Osteoblast (primary cell): ENCODE data around the gene SLC25A18. TPM values are rescaled to one million over a fixed set of nuclear protein-coding genes. Genes with fewer than 3 reads are reported as not detected.

Experiments
- DNase-seq: peaks from one replicate; pipeline ENCODE4 v3.0.0; 2011; ENCODE audit warnings: low spot score, mixed read lengths; ENCODE audit not compliant: insufficient read length; ENCODE audit errors: missing footprints
- H2AFZ ChIP-seq: 2 replicates; pipeline ENCODE4 v1.6.0; 2011; ENCODE audit warnings: mild to moderate bottlenecking, low read length
- H3K27ac ChIP-seq: 2 replicates; pipeline ENCODE4 v1.5.1; 2011; ENCODE audit warnings: mild to moderate bottlenecking, low read depth, low read length, moderate library complexity
- H3K27me3 ChIP-seq: 2 replicates; pipeline ENCODE4 v1.6.0; 2012; ENCODE audit warnings: mild to moderate bottlenecking, control low read depth, inconsistent platforms, low read length, moderate library complexity; ENCODE audit not compliant: insufficient read depth
- H3K36me3 ChIP-seq: 2 replicates; pipeline ENCODE4 v1.5.1; 2011; ENCODE audit warnings: mild to moderate bottlenecking, low read length, control low read depth, moderate library complexity; ENCODE audit not compliant: insufficient read depth
- H3K4me1 ChIP-seq: 2 replicates; pipeline ENCODE4 v1.5.1; 2011; ENCODE audit warnings: mild to moderate bottlenecking, low read length, control low read depth, moderate library complexity; ENCODE audit not compliant: insufficient read depth
- H3K4me2 ChIP-seq: 2 replicates; pipeline ENCODE4 v1.6.0; 2011; ENCODE audit warnings: mild to moderate bottlenecking, low read length; ENCODE audit not compliant: insufficient read depth
- H3K4me3 ChIP-seq: fragments of 200-600 bp; sonication (generic); 3 replicates; pipeline ENCODE4 v1.5.1; 2012; ENCODE audit warnings: mild to moderate bottlenecking, low read length, inconsistent platforms; ENCODE audit not compliant: insufficient read depth
- H3K79me2 ChIP-seq: 2 replicates; pipeline ENCODE4 v1.6.0; 2012; ENCODE audit warnings: mild to moderate bottlenecking, low read length, control low read depth, inconsistent platforms; ENCODE audit not compliant: insufficient read depth
- H3K9me3 ChIP-seq: 2 replicates; pipeline ENCODE4 v1.5.1; 2011; ENCODE audit warnings: low read depth, low read length, control low read depth
- H4K20me1 ChIP-seq: 2 replicates; pipeline ENCODE4 v1.6.0; 2012; ENCODE audit warnings: mild to moderate bottlenecking, low read length, control low read depth; ENCODE audit not compliant: insufficient read depth
- total RNA-seq: library from RNA; depleted of rRNA; stranded (reverse); fragments of >200 nt; gene quantifications from 2 replicates; pipeline ENCODE4 v1.2.3, GENCODE V29; 2012
- TF ChIP-seq, protein P1 (sequence below): IDR thresholded peaks from 2 replicates; pipeline ENCODE4 v1.5.1; 2011; ENCODE audit warnings: mild to moderate bottlenecking, low read depth, low read length, moderate library complexity; ENCODE audit errors: extremely low read depth

SLC25A18 gene
- total RNA-seq, 1 donor, result not detected

DNA sequence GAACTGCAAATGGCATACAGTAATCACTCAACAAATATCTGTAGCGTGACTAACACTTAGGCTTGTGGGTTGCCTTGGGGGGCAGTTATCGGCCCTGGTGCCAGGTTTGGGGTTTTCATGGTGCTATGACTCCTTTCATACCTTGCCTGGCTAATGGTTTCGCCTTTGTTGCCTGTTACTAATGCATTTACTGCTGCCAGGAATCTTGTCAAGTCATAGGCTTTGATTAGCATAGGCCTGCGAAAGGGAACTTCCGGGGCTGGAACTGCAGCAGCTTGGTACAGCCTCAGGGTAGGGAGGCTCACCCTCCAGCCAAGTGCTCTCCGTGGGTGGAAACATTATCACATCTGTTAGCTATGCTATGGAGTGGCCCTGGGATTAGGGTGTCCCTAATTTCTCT, 13.2 kb downstream of the SLC25A18 start:
- no peak overlapping the region for H2AFZ ChIP-seq
- H3K27ac ChIP-seq, result peak overlapping the region; percentile 58
- no peaks in the 10 kb centered on the region for H4K20me1 ChIP-seq
- peaks cover 8% of the 10 kb centered on the region for H3K4me1 ChIP-seq
- H3K36me3 ChIP-seq, result no peaks in the 10 kb centered on the region
- TF ChIP-seq, protein P1, sequence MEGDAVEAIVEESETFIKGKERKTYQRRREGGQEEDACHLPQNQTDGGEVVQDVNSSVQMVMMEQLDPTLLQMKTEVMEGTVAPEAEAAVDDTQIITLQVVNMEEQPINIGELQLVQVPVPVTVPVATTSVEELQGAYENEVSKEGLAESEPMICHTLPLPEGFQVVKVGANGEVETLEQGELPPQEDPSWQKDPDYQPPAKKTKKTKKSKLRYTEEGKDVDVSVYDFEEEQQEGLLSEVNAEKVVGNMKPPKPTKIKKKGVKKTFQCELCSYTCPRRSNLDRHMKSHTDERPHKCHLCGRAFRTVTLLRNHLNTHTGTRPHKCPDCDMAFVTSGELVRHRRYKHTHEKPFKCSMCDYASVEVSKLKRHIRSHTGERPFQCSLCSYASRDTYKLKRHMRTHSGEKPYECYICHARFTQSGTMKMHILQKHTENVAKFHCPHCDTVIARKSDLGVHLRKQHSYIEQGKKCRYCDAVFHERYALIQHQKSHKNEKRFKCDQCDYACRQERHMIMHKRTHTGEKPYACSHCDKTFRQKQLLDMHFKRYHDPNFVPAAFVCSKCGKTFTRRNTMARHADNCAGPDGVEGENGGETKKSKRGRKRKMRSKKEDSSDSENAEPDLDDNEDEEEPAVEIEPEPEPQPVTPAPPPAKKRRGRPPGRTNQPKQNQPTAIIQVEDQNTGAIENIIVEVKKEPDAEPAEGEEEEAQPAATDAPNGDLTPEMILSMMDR, result no peak
- H3K4me2 ChIP-seq, result no peak overlapping the region
- no peak overlapping the region for H3K4me3 ChIP-seq
- peak; percentile 92 for DNase-seq
- H3K9me3 ChIP-seq, result no peaks in the 10 kb centered on the region
- no peaks in the 10 kb centered on the region for H3K27me3 ChIP-seq
- no peaks in the 10 kb centered on the region for H3K79me2 ChIP-seq

DNA sequence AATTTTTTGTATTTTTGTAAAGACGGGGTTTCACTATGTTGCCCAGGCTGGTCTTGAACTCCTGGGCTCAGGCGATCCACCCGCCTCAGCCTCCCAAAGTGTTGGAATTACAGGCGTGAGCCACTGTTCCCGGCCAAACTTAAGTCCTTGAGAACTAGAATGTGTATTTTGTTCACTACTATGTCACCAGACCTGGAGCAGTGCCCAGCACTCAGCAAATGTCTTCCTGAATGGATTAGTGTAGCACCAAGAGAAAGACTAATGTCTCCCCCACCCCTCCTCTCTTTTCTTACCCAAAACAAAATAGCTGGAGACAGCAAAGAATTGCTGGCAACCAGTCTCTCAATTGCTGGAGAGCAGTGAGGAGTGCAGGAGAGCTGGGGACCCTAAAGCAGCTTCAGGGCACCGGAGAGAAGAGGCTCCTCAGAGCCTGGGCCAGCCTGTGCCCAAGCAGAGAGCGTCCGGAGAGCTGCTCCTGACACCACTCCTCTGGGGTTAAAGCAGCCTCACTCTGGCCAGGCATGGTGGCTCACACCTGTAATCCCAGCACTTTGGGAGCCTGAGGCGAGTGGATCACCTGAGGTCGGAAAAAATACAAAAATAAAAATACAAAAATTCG, 14.9 kb downstream of the SLC25A18 start:
- DNase-seq, result no peak
- Histone ChIP-seq H2AFZ (no peak overlapping the region), H3K4me2 (no peak overlapping the region), H3K9me3 (no peaks in the 10 kb centered on the region), H3K4me1 (peaks cover 4% of the 10 kb centered on the region), H3K79me2 (no peaks in the 10 kb centered on the region), H3K4me3 (no peak overlapping the region), H3K27me3 (no peaks in the 10 kb centered on the region), H3K27ac (no peak overlapping the region), H3K36me3 (no peaks in the 10 kb centered on the region), H4K20me1 (no peaks in the 10 kb centered on the region)
- TF ChIP-seq, protein P1, result no peak

DNA sequence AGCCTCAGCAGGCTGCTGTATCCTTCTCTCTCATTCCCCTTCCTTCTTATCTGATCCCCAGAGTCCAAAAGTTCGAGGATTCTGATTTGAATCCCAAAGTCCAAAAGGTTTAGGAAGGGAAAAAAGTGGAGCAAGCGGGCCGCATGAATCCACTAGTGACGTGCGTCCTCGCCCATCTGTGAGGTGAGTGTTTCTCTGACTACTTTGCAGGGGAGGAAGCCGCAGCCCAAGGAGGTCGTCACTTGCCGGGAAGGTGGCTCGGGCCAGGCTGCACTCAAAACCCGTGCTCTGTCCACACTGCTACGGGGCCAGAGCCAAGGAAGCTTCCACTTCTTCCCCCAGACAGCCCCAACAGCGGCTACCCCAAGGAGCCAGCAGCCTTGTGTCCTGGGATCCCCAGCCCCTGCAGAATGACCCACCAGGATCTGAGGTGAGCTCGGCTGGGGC, 16.3 kb downstream of the SLC25A18 start:
- TF ChIP-seq, protein P1, result no peak
- H4K20me1 ChIP-seq, result no peaks in the 10 kb centered on the region
- no peak for DNase-seq

DNA sequence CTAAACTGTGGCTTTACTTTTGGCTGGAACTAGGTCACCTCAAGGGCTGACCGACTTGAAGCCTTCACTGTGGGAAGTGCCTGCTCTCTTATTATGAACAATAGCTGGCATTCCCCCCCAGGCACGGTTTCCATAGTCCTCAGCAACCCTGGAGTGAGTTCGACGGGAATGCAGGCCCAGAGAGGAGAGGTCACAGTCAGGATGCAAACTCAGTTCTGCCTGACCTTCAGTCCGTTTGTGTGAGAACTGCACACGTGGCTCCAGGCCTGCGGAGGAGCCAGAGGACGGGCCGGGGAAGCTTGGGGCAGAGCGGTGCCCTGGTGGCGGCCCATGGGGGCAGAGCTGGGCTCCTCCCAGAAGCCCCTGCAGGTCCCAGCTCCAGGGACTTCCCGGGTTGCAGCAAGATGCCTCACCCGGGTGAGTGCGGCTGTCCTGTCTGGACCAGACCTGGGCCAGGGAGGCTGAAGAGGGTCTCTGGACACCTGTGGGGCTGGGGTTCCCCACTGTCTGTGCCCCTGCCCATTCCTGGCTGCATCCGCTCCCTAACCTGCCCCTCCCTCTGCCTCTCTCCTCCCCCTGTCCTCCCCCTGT, 17.2 kb downstream of the SLC25A18 start:
- TF ChIP-seq, protein P1, result no peak
- H2AFZ ChIP-seq, result no peak overlapping the region

More for the DNA sequence above, 16.3 kb downstream of the SLC25A18 start:
- H3K4me1 ChIP-seq, result peaks cover 4% of the 10 kb centered on the region
- H3K79me2 ChIP-seq, result no peaks in the 10 kb centered on the region
- no peaks in the 10 kb centered on the region for H3K27me3 ChIP-seq
- no peaks in the 10 kb centered on the region for H3K9me3 ChIP-seq
- no peak overlapping the region for H3K4me3 ChIP-seq
- no peak overlapping the region for H2AFZ ChIP-seq
- H3K4me2 ChIP-seq, result no peak overlapping the region
- H3K36me3 ChIP-seq, result no peaks in the 10 kb centered on the region
- no peak overlapping the region for H3K27ac ChIP-seq

More for the DNA sequence above, 17.2 kb downstream of the SLC25A18 start:
- H3K36me3 ChIP-seq, result no peaks in the 10 kb centered on the region
- H3K4me2 ChIP-seq, result no peak overlapping the region
- H3K4me1 ChIP-seq, result peaks cover 4% of the 10 kb centered on the region
- H3K27ac ChIP-seq, result no peak overlapping the region
- H3K9me3 ChIP-seq, result no peaks in the 10 kb centered on the region
- no peaks in the 10 kb centered on the region for H4K20me1 ChIP-seq
- no peaks in the 10 kb centered on the region for H3K79me2 ChIP-seq
- no peak for DNase-seq
- H3K27me3 ChIP-seq, result no peaks in the 10 kb centered on the region
- H3K4me3 ChIP-seq, result no peak overlapping the region
